GM21360 (cell line): Measurements from ENCODE around the gene MPPED2.
"Not testable (repeated sequence)": the region's sequence is repeated elsewhere in the genome, so short reads cannot be mapped to it uniquely, and the experiment has no call there.

Source experiments
- ATAC-seq: cut with Tn5 transposase; IDR thresholded peaks from one replicate; pipeline ENCODE4 v1.9.1; 2021; ENCODE audit warnings: mild to moderate bottlenecking, moderate library complexity; ENCODE audit not compliant: unreplicated experiment

Gene MPPED2

DNA sequence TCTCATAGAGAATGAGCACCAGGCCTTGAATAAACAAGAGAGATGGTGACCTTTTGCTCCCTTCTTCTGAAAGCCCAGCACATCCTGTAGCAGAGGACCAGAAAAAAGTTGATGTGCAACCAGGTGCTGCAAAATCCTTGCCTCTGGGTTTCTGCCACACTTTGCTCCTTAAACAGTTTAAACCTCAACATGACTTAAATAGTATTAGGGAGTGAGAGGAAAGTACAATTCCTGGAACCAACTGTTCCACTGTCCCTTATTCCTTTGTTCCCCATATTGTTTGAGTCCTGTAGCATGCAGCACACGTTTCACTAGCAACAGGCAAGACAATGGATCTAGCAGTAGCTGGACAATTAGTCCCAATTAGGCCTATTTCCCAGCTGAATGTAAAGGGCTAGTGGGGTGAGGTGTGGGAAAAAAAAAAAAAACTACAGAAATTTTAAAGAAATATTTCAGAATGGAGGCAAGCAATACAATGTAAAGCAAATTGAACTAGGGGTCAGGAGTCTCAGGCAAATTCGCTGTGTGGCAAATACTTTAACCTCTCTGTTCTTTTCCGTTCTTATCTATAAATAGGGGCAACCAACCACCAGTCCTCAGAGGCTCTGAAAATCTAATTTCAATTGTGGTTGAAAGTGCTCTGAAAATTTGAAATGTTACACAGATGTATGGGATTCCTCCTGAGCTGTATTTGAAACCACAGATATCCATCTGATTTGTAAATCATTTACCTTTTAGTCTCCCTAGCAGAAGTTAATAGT lies 6.6 kb downstream of the MPPED2 start:
- no peak for ATAC-seq

DNA sequence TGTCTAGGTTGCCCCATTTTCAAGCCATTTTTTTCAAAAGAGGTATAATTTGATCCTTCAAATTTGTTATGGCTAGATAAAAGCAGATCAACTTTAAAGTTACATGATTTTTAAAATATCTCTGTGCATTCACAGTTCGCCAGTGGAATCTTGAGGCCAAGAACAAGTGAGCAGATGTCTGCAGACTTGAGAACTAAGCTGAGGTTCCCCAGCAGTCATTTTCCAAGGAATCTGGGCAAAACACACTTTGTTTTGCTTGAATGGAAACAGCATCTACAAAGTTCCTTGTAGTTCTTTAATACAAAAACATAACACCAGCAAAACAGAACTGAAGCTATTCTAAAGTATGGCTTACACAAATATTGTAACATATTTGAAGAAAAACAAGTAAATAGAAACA lies 7.7 kb downstream of the MPPED2 start:
- no peak for ATAC-seq

DNA sequence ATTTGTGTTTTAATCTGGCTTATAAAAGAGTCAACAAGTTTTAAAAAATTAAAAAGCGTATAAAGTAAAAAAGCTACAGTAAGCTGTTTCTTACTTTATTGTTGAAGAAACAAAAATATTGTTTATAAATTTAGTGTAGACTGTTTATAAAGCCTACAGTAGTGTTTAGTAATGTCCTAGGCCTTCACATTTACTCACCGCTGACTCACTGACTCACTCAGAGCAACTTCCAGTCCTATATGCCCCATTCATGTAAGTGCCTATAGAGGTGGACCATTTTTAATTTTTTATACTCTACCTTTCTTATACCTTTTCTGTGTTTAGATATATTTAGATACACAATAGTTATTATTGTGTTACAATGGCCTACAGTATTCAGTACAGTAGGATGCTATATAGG lies 12.2 kb downstream of the MPPED2 start:
- no peak for ATAC-seq

DNA sequence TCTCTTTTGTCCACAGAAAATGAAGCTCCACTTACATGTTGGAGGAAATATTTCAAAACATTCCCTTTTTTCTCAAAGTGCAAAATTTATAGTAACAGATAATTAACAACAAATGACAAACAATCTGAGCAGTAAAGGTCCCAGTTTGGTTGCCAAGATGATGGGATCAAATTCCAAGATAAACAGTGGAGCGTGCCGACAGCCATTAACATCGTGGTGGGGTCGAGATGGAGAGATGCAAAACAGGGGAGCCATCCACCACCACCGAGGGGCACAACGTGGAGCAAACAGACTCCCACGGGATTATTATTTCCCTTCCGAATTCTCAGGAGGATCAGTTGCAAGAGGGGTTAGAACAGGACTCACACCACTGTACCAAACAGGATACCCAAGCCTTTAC lies 17.2 kb downstream of the MPPED2 start:
- ATAC-seq = no peak

DNA sequence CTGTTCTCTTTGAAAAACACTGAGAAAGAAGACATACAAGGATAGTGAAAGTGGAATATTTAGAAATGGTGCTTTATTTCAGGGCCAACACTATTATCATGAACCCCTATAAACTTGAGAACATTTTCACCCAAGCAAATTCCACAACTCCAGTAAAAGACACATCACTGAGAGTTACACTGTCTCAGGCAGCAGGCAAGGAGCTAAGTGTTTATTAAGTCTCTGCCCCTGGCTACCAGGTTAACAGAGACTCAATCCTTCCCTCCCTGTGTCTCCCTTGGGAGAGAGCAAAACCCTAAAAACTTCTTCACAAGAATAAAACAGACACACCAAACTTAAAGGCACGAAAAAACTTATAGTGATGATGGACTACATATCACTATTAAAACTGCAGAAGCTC lies 18.5 kb downstream of the MPPED2 start:
- ATAC-seq = no peak

DNA sequence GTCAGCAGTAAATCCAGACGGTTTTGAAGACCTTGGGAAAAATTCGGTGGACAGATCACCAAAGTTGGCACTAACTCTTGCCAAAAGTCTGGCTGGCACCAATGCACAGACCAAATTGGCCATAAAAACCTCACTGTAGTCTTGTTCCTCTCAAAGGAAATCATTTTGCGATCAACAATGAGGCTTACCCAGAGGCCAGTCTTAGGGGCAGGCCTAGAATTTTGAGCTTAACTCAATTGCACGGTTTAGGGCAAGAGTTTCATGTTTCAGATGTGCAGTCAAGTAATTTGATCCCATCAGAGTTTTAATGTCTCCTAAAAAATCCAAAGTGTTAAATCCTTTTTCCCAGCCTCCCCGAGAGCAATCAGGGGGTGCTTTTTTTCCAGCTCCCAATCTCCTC lies 19.0 kb downstream of the MPPED2 start:
- ATAC-seq = no peak

DNA sequence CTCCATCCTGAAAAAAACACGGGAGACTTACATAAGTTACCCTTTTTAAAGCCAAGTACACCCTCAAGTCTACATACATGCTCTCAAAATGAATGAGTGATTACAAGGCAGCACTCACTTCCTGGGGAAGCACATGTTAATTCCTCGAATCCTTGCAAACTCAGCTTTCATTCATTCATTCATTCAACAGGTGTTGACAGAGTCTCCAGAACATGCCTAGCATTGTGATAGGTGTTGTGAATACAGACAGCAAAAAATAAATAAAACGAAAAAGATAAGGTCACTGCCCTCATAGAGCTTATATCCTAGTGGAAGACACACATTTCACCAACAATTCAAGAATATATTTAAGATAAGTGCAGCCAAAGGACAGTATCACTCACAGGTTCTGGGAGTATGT lies 19.7 kb downstream of the MPPED2 start:
- ATAC-seq = no peak

DNA sequence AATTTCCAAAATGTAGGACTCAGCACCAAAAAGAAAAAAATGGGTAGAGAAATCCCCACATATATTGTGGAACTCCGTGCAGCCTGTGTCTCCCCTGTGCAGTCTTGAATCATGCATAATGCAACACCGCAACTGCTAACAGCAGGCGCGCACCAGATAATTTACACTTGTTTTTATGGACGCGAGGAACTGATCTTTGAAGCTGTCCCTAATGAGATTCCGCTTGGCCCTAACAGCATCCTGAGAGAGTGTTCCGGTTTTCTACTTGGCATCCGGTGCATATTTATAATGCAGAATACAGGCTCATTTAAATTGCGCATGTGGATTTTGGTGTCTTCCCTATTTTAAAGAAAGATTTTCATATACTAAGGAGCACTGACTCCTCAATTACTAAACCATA lies 21.1 kb downstream of the MPPED2 start:
- no peak for ATAC-seq

DNA sequence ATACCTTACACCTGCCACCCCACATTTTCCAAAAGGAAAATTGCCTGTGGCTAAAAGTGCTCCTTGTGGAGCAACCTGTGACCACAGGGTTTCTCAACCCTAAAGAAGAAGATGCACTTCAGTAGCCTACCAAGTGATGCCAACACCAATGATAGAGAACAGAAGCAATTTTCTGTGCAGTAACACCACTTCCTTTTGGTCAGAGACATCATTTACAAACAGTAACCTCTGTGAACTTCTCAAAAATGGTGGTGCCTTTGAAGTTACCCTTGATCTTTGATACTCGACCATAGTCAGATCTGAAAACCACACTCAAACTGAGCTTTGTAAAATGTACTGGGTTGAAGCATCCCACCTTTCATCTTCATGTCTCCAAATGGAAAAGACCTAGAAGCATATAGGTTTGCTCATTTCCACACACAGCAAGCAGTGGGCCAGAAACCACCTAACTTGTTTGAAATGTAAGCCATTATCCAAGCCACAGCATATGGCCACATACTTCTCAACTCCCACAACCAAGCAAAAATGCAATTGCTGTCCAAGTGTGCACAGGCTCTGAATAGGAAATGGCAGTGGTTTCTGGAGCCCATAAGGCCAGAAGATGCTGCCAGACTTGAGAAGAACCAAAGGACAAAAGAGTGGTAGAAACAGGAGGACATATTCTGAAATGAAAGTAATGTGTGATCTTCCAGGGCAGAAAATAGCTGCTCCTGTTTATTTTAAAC lies 24.3 kb downstream of the MPPED2 start:
- ATAC-seq = no peak

DNA sequence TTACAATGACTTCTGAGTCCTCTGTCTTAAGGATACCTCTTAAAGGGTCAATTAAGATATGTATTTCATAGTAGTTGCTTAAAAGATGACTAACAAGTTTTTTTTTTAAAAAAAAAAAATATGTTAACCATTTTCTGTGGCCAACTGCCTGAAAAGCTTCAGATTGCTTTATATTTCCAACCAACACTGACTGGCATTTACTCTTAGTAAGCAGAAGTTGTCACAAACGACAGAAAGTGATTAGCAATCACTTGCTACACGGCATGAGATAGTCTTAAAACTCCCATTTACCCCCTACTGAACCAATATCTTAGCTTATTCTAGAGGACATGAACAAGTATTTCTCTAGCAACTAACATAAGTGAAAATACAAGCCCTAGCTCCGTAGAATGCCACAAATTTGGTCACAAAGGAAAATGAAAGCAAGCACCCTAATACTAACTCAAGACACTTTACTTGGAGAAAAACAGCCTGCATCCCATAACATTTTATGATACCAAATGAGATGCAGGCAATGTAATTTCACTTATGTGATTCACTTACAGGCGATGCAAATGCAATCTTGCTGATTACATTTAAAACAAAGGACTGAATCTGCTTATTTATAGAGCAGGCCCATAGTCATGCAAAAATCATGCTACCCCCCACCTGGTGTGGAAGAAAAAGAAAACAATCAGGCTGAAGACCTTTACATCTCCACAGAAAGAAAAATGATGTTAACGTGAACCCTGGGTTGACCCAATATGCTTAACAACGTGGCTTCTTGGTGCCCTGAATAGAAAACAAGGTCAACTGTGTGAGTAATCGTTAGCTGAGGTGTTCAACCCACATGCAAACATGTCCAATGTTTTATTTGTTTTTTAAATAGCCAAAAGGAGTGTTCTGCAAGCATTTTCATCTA lies 25.7 kb downstream of the MPPED2 start:
- ATAC-seq = no peak

DNA sequence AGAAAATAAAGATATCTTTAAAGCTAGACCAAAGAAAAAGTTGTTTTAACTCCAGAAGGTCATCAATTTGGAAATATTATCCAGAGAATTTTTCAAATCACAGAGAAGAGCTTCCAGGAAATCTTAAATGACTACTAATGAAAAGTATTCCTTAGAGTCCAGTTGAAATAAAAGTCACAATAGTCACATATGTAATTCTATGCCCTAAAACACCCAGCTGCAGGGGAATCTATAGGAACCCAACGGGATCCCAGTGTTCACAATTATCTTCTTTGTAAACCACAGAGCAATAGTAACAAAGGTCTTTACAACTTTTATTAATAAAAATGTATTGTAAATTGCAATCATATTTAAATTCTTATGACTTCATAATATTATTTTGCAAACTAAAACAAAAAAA lies 27.1 kb downstream of the MPPED2 start:
- ATAC-seq = no peak

DNA sequence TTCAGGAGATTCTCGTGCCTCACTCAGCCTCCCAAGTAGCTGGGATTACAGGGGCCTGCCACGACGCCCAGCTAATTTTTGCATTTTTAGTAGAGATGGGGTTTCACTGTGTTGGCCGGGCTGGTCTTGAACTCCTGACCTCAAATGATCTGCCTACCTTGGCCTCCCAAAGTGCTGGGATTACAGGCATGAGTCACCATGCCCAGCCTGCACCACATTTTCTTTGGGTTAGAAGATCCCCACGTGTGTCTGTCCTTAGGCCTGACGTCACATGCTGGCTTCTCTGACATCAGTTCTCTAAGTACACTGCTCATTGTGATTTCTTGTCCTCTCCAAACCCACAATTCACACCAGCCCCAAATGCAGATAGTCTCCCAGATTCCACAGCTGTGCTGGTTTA lies 31.6 kb downstream of the MPPED2 start:
- not testable (repeated sequence) for ATAC-seq

DNA sequence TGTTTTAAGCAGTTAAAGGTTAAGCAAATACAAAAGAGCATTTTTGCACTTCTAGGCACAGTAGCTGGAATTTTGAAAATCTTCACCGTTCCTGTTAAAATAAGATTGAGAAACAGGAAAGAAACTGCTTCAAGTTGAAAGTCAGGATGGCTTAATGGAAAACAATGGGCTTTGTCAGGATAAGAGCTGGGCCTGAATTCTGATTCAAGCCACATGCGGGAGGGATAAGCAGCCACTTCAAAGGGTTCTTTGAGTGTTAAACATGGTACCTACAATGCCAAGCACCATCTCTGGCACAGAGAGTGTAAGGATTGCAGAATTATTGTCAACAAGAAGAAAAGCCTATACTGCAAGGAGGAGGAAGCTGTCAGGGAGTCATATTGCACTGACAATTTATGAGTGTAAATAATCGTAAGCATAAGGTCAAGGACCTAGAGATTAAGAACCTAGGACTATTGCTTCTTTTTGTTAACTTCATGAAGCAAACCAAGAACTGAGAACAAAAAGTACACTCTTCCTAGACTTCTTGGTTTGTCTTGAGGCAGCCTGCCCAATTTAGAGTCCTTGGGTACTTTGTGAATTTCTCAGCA lies 32.5 kb downstream of the MPPED2 start:
- ATAC-seq = no peak

DNA sequence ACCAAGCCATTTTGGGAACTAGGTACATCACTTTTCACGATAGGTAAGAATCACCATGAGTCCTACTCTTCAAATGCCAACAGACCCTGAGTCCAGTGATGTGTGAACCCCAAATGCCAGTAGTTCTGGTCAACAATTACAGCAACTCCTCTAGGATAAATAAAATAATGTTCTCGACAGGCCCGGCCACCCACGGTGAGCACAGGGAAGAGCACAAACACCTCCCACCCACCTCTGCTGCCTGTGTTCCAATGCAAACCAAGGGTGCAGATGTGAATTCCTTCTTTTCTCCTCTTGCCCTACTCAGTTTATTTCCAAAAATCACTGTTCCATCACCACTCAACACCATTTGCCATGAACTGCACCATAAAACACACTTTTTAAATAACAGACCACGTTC lies 33.3 kb downstream of the MPPED2 start:
- no peak for ATAC-seq

DNA sequence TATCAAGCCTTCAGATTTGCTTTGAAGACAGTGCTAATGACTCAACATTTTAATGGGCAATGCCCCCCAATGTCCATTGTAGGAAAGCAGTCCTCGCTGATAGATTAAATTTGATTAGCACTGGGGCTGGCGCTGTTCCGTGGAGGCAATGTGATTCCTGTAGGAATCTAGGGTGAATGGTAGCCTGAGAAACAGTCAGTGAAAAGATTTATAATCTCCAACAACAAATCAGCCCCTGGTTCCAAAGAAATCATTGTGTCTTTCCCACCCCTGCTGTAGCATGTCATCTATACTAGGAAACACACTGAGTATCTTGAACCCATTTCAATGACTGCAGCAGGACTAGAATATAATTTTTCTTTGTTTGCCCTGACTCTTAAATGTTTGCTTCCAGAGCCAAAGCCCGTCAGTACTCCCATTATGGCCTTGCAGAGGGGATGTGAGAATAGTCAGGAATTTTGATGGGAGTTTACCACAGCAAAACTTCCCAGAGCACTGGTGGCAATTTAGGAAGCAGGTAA lies 36.1 kb downstream of the MPPED2 start:
- no peak for ATAC-seq

DNA sequence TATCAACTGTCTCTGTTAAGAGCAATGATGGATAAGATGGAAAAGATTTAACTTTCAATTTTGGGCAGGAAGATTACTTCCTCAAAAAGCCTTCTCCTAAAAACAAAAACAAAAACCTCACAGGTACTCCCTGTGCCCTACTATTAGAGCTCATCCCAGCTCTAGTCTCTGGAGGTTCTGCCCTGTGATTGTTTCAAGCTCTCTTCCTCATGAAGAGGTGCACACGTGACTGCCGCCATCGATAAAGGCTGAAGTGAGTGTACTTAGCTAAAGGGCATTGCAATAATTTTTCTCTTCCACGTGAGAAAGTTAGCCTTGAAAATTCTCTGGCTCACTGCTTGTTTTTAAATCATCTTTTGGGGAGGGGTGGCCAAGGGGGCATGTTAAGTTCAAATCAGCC lies 36.6 kb downstream of the MPPED2 start:
- no peak for ATAC-seq

DNA sequence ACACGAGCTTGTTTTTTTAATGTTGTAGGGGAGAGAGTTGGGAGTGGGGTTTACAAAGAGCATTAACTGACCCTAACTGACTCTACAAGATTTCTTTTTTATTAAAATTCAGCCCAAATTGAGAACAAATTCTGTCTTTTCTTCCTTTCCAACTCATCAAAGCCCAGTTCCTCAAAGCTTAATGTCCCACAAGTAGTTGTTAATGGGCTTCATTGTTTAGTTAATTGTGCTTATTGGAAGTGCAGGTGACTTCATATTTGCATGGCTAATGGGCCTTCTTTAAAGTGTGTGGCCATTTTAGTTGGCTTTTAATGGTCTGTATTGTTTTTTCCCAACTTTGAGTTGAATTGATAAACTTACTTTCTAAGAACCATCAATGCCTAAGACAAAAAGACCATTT lies 39.8 kb downstream of the MPPED2 start:
- no peak for ATAC-seq

DNA sequence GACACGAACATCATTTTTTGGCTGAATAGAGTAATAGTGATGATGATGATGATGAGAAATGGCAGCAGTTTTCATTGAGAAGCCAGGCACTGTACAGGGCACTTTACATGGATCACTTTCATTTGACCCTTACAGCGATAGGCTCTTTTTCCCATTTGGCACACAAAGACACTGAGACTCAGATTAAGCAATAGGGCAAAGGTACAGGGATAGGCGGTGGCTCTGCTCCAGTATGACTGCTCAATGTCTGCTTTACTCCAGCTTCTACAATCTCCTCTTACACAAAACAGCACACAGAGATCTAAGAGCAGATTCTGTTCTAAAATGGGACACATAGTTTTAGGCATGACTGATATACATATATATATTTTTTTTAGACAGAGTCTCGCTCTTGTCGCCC lies 40.6 kb downstream of the MPPED2 start:
- no peak for ATAC-seq

DNA sequence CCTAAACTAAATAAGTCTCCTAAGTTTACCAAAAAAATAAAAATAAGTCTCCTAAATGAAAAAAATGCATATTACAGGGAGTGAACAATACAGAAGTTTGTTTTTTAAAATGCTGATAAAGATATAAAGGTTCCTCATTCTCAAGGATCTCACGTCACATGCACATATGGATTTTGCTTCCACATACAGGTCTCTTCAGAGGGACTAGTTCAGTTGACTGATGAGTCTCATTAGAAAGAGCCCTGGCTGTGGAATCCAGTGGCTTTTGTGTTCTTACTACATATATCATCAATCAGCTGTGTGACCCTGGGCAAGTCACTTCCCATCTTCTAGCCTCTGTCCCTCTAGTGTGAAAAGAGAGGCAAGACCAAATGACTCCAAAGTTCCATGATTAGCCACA lies 43.1 kb downstream of the MPPED2 start:
- ATAC-seq = no peak

DNA sequence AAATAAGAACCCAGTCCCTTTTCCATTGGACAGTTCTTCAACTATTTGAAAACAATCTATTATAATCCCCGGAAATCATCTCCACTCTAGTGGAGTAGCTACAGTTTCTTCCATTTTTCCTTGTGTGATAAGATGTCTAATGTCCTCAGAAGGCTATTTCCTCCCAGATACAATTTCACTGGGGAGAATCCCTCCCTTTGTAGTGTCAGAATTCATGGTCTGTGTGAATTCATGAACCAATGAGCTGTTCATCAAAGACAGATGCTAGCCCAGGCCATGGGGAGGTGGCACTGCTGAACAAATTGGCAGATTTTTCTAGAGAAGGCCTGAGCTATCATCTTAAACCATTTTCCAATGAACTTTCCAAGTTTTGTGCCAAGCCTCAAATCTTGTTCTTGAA lies 45.4 kb downstream of the MPPED2 start:
- no peak for ATAC-seq

DNA sequence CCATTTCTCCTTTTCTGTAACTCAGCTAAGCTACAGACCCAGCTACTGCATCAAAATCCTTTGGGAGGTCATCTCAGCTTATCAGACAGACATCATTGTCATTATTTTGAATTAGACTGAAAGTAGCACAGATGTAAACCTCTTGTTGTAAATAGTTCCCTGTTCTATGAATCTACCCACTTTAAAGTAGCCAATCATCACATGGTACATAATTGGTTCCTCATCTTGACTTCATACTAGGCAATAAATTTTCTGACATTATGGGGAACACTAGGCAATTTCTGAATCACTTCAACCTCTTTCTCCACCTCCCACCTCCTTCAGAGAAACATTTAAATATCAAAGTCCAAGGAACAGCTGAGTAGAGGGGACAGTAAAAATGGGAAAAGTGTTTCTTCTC lies 47.9 kb downstream of the MPPED2 start:
- no peak for ATAC-seq
